HT1080 (cell line): Measurements from ENCODE around the gene DNASE2. TPM values are rescaled to one million over a fixed set of nuclear protein-coding genes. Genes with fewer than 3 reads are reported as not detected.
A peak's percentile ranks its signal among the peaks of the same experiment; 100 is the strongest.

ENCODE experiments used
- DNase-seq: peaks from one replicate; pipeline ENCODE4 v3.0.0-alpha.2; 2015; ENCODE audit warnings: low read depth
- total RNA-seq: library from RNA; depleted of rRNA; stranded (reverse); fragments of >200 nt; shearing (Covaris generic); gene quantifications from 2 replicates; pipeline ENCODE4 v1.2.3, GENCODE V29; 2014

Gene DNASE2
- total RNA-seq, 1 experiment from 2014 or later, result 0.74 TPM

- DNase-seq, result no peak
Observed at GRCh38 chr19:12886969-12887747, 5.9 kb upstream of the DNASE2 start, which contains the start of gene KLF1. Gene KLF1 (minus strand): TSS chr19:12887201. CDS start chr19:12887140, 61 bp downstream.

DNA sequence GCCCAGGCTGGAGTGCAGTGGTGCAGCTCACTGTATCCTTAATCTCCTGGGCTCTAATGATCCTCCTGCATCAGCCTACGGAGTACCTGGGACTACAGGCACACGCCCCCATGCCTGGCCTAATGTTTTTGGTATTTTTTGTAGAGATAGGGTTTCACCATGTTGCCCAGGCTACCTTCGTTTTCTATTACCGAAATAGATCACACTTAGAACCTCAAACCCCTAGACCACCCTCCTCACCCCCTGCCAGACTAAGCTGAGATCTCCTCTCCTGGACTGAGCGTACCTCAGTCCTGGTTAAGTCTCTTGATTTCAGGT, 5.4 kb upstream of the DNASE2 start:
- DNase-seq, result no peak

GRCh38 chr19:12885749-12886650, 4.8 kb upstream of the DNASE2 start:
- no peak for DNase-seq

GRCh38 chr19:12884926-12885748, 3.9 kb upstream of the DNASE2 start:
- no peak for DNase-seq

DNA sequence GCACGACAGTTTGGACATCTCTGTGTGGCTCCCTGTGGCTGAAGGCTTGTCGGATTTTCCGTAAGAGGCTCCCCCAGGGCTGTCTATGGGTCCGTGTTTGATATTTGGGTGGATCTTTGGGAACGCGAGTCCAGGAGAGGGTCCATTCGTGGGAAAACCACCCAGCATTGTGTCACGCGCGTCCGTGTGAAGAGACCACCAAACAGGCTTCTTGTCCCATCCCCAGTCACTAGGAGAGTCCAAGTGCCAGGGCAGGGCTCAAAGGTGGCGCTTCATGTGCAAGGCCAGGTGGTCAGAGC, 3.3 kb upstream of the DNASE2 start:
- DNase-seq, result no peak

- no peak for DNase-seq
Observed at GRCh38 chr19:12884202-12884601, 3.0 kb upstream of the DNASE2 start.

GRCh38 chr19:12882589-12882988, 1.3 kb upstream of the DNASE2 start:
- DNase-seq, result no peak

DNA sequence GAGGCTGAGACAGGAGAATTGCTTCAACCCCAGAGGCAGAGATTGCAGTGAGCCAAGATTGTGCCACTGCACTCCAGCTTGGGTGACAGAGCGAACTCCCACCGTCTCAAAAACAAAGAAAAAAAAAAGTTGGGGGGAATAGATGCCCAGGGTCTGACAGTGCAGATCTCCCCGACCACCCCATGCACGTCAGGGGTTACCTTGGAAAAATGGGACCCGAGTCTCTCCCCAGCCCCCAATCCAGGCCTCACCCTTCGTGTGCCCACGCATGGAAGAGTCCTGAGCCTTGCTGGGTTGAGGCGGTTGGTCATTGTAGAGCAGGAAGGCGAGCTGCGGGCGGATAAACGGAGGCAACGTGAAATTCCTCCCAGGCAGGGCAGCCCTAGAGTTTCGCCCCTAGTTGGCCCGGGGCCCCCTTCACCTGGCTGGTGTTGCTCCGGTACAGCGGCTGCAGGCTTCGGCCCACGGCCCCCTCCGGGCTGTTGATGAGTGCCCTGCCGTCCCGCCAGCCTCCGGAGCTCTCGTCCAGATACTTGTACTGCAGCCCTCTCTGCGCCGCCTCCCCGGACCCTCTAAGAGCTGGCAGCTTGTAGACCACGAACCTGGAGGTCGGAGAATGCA, 588 bp downstream of the DNASE2 start:
- DNase-seq, result no peak

- no peak for DNase-seq
Observed at GRCh38 chr19:12875086-12875485, 6.2 kb downstream of the DNASE2 start.

DNA sequence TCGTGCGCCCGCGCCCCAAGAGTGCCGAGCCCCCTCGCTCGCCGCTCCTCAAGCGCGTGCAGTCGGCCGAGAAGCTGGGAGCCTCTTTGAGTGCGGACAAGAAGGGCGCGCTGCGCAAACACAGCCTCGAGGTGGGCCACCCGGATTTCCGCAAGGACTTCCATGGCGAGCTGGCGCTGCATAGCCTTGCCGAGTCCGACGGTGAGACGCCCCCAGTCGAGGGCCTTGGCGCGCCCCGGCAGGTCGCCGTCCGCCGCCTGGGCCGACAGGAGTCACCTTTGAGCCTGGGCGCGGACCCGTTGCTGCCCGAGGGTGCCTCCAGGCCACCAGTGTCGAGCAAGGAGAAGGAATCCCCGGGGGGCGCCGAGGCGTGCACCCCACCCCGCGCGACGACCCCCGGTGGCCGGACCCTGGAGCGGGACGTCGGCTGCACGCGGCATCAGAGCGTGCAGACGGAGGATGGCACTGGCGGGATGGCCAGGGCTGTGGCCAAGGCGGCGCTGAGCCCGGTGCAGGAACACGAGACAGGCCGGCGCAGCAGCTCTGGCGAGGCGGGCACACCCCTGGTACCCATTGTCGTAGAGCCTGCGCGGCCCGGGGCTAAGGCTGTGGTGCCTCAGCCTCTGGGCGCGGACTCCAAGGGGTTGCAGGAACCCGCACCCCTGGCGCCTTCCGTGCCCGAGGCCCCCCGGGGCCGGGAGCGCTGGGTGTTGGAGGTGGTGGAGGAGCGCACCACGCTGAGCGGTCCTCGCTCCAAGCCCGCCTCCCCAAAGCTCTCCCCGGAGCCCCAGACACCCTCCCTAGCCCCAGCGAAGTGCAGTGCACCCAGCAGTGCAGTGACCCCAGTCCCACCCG, 7.1 kb downstream of the DNASE2 start:
- DNase-seq, result no peak

DNA sequence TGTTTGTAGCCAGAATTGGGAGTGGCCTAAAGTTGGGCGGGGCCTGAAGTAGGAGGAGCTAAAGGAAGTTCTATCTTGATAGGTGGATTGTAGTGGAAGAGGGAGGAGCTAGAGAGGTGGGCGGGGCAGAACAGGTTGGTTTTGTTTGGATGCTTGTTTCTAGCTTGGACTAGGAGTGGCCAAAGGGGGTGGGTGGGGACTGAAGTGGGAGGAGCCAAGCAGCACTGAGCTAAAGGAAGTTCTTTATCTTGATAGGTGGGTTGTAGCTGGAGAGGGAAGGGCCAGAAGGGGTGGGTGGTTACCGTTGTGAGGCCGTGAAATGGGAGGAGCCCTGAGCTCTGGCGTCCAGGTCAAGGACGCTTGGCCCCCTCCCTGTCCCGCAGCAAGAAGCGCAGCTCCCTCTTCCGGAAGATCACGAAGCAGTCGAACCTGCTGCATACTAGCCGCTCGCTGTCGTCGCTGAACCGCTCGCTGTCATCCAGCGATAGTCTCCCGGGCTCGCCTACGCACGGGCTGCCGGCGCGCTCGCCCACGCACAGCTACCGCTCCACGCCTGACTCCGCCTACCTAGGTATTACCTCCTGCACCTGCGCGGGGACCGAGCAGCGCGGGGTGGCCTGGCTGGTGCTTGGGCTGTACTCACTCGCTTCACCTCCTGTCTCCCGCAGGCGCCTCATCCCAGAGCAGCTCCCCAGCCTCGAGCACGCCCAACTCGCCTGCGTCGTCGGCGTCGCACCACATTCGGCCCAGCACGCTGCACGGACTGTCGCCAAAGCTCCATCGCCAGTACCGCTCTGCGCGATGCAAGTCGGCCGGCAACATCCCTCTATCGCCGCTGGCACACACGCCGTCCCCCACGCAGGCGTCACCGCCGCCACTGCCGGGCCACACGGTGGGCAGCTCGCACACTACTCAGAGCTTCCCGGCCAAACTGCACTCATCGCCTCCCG, 8.0 kb downstream of the DNASE2 start:
- DNase-seq, result peak; percentile 33

- DNase-seq, result no peak
Observed at GRCh38 chr19:12872255-12872654, 9.0 kb downstream of the DNASE2 start.

DNA sequence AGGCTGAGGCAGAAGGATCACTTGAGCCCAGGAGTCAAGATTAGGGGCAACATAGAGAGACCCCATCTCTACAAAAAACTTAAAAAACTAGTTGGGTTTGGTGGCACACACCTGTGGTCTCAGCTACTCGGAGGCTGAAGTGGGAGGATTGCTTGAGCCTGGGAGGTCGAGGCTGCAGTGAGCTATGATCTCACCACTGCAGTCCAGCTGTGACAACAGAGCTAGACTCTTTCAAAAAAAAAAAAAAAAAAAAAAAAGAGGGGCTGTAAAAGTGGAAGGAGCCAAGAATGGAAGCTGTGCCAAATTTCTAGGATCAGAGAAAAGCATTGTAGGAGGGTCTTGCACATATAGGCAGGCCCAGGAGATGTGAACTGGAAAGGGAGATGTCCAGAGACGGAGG, 9.6 kb downstream of the DNASE2 start:
- no peak for DNase-seq

GRCh38 chr19:12868540-12869112, 12.6 kb downstream of the DNASE2 start:
- no peak for DNase-seq

DNA sequence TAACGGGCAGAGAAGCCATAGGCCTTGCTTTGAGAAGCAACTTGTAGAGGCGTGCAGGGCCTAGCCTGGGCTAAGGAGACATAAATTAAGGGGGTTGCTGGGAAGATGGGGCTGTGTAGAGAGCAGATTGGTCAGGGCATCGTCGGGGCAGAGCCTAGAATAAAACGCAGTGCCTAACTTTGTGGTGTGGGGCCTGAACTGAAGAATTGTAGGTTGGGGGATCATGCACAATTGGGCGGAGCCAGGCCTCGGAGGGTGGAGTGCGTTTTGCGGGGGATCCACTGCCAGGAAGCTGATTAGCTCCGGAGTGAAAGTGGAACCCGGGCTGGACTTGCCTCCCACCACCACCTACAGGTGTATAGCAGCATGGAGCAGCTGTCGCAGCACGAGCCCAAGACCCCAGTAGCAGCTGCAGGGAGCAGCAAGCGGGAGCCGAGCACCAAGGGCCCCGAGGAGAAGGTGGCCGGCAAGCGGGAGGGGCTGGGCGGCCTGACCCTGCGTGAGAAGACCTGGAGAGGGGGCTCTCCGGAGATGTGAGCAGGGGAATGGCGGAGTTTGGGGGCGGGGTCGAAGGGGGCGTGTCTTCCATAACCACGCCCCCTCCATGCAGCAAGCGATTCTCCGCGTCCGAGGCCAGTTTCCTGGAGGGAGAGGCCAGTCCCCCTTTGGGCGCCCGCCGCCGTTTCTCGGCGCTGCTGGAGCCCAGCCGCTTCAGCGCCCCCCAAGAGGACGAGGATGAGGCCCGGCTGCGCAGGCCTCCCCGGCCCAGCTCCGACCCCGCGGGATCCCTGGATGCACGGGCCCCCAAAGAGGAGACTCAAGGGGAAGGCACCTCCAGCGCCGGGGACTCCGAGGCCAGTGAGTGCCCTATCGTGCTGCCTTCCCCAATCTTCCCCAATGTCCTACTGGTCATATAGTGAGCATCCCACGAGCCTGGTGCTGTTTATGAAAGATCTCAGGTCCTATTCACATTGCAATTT, 13.8 kb downstream of the DNASE2 start:
- no peak for DNase-seq

DNA sequence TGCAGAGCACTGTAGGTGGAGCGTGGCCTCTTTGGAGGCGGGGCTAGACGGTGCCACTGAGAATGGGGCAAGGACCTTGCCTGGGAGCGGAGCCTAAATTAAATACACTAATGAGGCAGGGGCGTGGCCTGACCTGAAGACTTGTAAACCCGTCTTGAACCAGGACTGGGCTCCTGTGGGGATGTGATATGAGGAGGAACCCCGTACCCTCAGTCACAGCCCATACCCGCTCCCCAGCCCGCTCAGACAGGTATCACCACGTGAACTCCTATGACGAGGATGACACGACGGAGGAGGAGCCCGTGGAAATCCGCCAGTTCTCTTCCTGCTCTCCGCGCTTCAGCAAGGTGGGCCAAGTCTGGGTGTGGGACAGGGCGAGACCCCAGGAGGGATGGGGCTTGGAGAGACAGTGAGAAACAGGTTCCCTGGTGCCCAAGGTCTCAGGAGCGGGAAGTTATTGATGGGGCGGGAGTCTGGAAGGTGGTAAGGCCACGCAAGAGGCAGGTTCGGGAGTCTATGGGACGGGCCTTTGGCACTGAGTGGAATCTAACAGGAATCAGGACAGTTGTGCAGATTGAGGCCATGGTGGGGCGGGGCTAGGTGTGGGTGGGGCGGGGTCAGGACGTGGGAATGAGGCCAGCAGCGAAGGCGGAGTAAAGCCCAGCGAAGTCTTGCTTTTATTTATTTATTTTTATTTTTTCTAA, 14.7 kb downstream of the DNASE2 start:
- no peak for DNase-seq
